22Rv1 (cell line): Measurements from ENCODE around the gene PID1.

Experiments used
- CTCF ChIP-seq: fragments of 450-650 bp; IDR thresholded peaks from 2 replicates; pipeline ENCODE4 v1.5.1; 2017; ENCODE audit warnings: mild to moderate bottlenecking
- ZFX ChIP-seq: fragments of 450-650 bp; IDR thresholded peaks from 2 replicates; pipeline ENCODE4 v1.6.1; 2017; ENCODE audit warnings: antibody characterized with exemption, borderline replicate concordance

- no peak for TF ChIP-seq ZFX
- no peak for TF ChIP-seq CTCF
These were observed 71.8 kb downstream of the PID1 start for GRCh38 chr2:229199267-229199666.
